Activated CD4-positive, alpha-beta T cell treated with anti-CD3 and anti-CD28 coated beads for 36 hours (primary cell): Measurements from ENCODE around the gene TNF. TPM values are rescaled to one million over a fixed set of nuclear protein-coding genes. Genes with fewer than 3 reads are reported as not detected.
"Not testable (repeated sequence)": the region's sequence is repeated elsewhere in the genome, so short reads cannot be mapped to it uniquely, and the experiment has no call there.

ENCODE experiments used
- ATAC-seq: fragments of 200-7000 bp; cut with Tn5 transposase; one replicate; pipeline ENCODE4 v1.10.0; 2021; ENCODE audit warnings: mild to moderate bottlenecking, moderate library complexity
- CTCF ChIA-PET: fragments of 350-600 bp; sonication (Branson Sonifier 250); formaldehyde crosslinking; loops from one replicate; lab custom pipeline; 2021; ENCODE audit warnings: antibody characterized with exemption; lab: Charles Lee
- POLR2A ChIA-PET: fragments of 350-600 bp; sonication (Branson Sonifier 250); formaldehyde crosslinking; loops from one replicate; lab custom pipeline; 2021; ENCODE audit warnings: antibody characterized with exemption, inconsistent platforms; lab: Charles Lee
- DNase-seq: peaks from one replicate; pipeline ENCODE4 v3.0.0-alpha.2; 2020
- H3K27ac Mint-ChIP-seq: one replicate; pipeline ENCODE4 v1.8.0; 2021; ENCODE audit warnings: mixed read lengths
- H3K27me3 Mint-ChIP-seq: one replicate; pipeline ENCODE4 v1.8.0; 2021; ENCODE audit warnings: mixed read lengths
- H3K36me3 Mint-ChIP-seq: one replicate; pipeline ENCODE4 v1.8.0; 2021; ENCODE audit warnings: low read depth, mixed read lengths
- H3K4me1 Mint-ChIP-seq: one replicate; pipeline ENCODE4 v1.8.0; 2021; ENCODE audit warnings: mixed read lengths
- H3K4me3 Mint-ChIP-seq: one replicate; pipeline ENCODE4 v1.8.0; 2021; ENCODE audit warnings: mild to moderate bottlenecking, moderate library complexity, mixed read lengths
- H3K9me3 Mint-ChIP-seq: one replicate; pipeline ENCODE4 v1.8.0; 2021; ENCODE audit warnings: low read depth, mixed read lengths
- intact Hi-C, 2 experiments: fragments of 100-400 bp; cut with DNase I in 1 of 2; cut with micrococcal nuclease in 1 of 2; formaldehyde crosslinking; loops; one replicate each; pipeline versions ENCODE4 v1.14.2 to v1.15.1; 2022 to 2024; cut with DNase I, micrococcal nuclease
- total RNA-seq, 2 experiments: library from RNA; stranded (reverse); gene quantifications; one replicate each; pipeline ENCODE4 v1.2.3, GENCODE V29; 2021

Gene TNF
- total RNA-seq, 2 experiments from 2014 or later = 82.3 to 93.3 TPM

GRCh38 chr6:31544676-31545075 is 30.7 kb upstream of the TNF start:
- ChIA-PET POLR2A (no interaction called here), CTCF (interaction anchor here (1.5 to 15.4 kb wide), 3 partner anchors 26 to 56 kb away, joined by 3 to 658 read pairs (median 13); partner anchors contain the start of genes LST1, LTA and NCR3)
- no peak for ATAC-seq
- H3K4me1 Mint-ChIP-seq = peaks cover 49% of the 10 kb centered on the region
- peaks cover 41% of the 10 kb centered on the region for H3K36me3 Mint-ChIP-seq
- H3K27ac Mint-ChIP-seq = no peak overlapping the region
- H3K4me3 Mint-ChIP-seq = no peak overlapping the region
- no peak for DNase-seq
- H3K27me3 Mint-ChIP-seq = no peaks in the 10 kb centered on the region
- intact Hi-C loops = loop anchor here (5.0 to 10.0 kb wide), 7 partner anchors 142 to 930 kb away; partner anchors contain the start of genes AGPAT1 (in 1 of the 2), ATF6B (in 1 of the 2), MICA (in 1 of the 2) and MRPS18B (in 1 of the 2)
- no peaks in the 10 kb centered on the region for H3K9me3 Mint-ChIP-seq

- Mint-ChIP-seq H3K9me3 (no peaks in the 10 kb centered on the region), H3K27ac (no peak overlapping the region), H3K36me3 (peaks cover 37% of the 10 kb centered on the region), H3K27me3 (no peaks in the 10 kb centered on the region), H3K4me3 (no peak overlapping the region), H3K4me1 (peaks cover 45% of the 10 kb centered on the region)
- CTCF ChIA-PET = interaction anchor here (3.5 to 15.4 kb wide), 3 partner anchors 26 to 55 kb away, joined by 13 to 658 read pairs (median 278); partner anchors contain the start of genes LST1, LTA, LTB and NCR3
- ATAC-seq (no peak), DNase-seq (no peak)
- POLR2A ChIA-PET = interaction anchor here (1.3 to 1.7 kb wide), 2 partner anchors 30 to 119 kb away, joined by 3 to 6 read pairs; partner anchors contain the start of genes GPANK1 and TNF
- intact Hi-C loops = loop anchor here (5.0 to 10.0 kb wide), 3 partner anchors 287 to 930 kb away; partner anchors contain the start of genes ATF6B (in 1 of the 2), MRPS18B (in 1 of the 2) and PPP1R10 (in 1 of the 2)
Measured at GRCh38 chr6:31545291-31545690, 30.1 kb upstream of the TNF start.

GRCh38 chr6:31546339-31546957 is 28.9 kb upstream of the TNF start, which contains the start of gene ATP6V1G2:
TSS of gene ATP6V1G2 (minus strand) at chr6:31546608. CDS start at chr6:31546559, 49 bp downstream.
- peaks cover 32% of the 10 kb centered on the region for H3K36me3 Mint-ChIP-seq
- no peaks in the 10 kb centered on the region for H3K27me3 Mint-ChIP-seq
- DNase-seq (peak; percentile 95), ATAC-seq (peak; percentile 76)
- peak within 1 kb of the TSS; percentile 97 for H3K27ac Mint-ChIP-seq
- H3K4me1 Mint-ChIP-seq = peaks cover 48% of the 10 kb centered on the region
- ChIA-PET POLR2A (interaction anchor here (0.5 to 2.3 kb wide), 10 partner anchors 29 to 1307 kb away, joined by 3 to 12 read pairs (median 4); partner anchors contain the start of genes GPANK1, NCR3, TAP1 and TNF), CTCF (interaction anchor here (0.6 to 15.4 kb wide), 13 partner anchors 22 to 517 kb away, joined by 3 to 658 read pairs (median 4); partner anchors contain the start of genes AIF1, C6orf47, LST1 and LTA)
- intact Hi-C loops = loop anchor here (1.0 to 10.0 kb wide), 10 partner anchors 34 to 932 kb away; partner anchors contain the start of genes ATF6B (in 1 of the 2), EHMT2 (in 1 of the 2), MRPS18B (in 1 of the 2) and PPP1R10 (in 1 of the 2)
- H3K4me3 Mint-ChIP-seq = peak within 1 kb of the TSS; percentile 89
- no peaks in the 10 kb centered on the region for H3K9me3 Mint-ChIP-seq

GRCh38 chr6:31546958-31547726 is 28.2 kb upstream of the TNF start, which contains the start of gene NFKBIL1:
TSS of gene NFKBIL1 (plus strand) at chr6:31547608. CDS start at chr6:31547695, 87 bp downstream.
- ChIA-PET POLR2A (interaction anchor here (0.5 to 2.3 kb wide), 10 partner anchors 11 to 1306 kb away, joined by 3 to 12 read pairs (median 6); partner anchors contain the start of genes GPANK1, NCR3, TAP1 and TNF), CTCF (interaction anchor here (0.7 to 15.4 kb wide), 15 partner anchors 11 to 518 kb away, joined by 3 to 658 read pairs (median 5); partner anchors contain the start of genes CLIC1, LST1, LTA and LTB)
- DNase-seq (peak; percentile 95), ATAC-seq (peak; percentile 77)
- peak within 1 kb of the TSS; percentile 97 for H3K27ac Mint-ChIP-seq
- H3K27me3 Mint-ChIP-seq = no peaks in the 10 kb centered on the region
- H3K36me3 Mint-ChIP-seq = peaks cover 29% of the 10 kb centered on the region
- intact Hi-C loops = loop anchor here (1.0 to 10.0 kb wide), 18 partner anchors 25 to 932 kb away; partner anchors contain the start of genes PRRC2A (in 2 of the 2), ABHD16A (in 1 of the 2), ATF6B (in 1 of the 2) and BAG6 (in 1 of the 2)
- H3K4me1 Mint-ChIP-seq = peaks cover 51% of the 10 kb centered on the region
- H3K4me3 Mint-ChIP-seq = peak within 1 kb of the TSS; percentile 89
- no peaks in the 10 kb centered on the region for H3K9me3 Mint-ChIP-seq

GRCh38 chr6:31547727-31548543 is 27.4 kb upstream of the TNF start:
- ChIA-PET CTCF (interaction anchor here (0.6 to 15.4 kb wide), 14 partner anchors 8 to 190 kb away, joined by 3 to 658 read pairs (median 4); partner anchors contain the start of genes CLIC1, LST1, LTA and LTB), POLR2A (interaction anchor here (0.6 to 2.3 kb wide), 9 partner anchors 11 to 259 kb away, joined by 3 to 12 read pairs (median 6); partner anchors contain the start of genes NCR3 and TNF)
- Mint-ChIP-seq H3K4me1 (peaks cover 49% of the 10 kb centered on the region), H3K27ac (peak overlapping the region; percentile 97), H3K4me3 (peak overlapping the region; percentile 89), H3K36me3 (peaks cover 28% of the 10 kb centered on the region), H3K9me3 (no peaks in the 10 kb centered on the region), H3K27me3 (no peaks in the 10 kb centered on the region)
- intact Hi-C loops = loop anchor here (1.0 to 10.0 kb wide), 17 partner anchors 24 to 933 kb away; partner anchors contain the start of genes PRRC2A (in 2 of the 2), ABHD16A (in 1 of the 2), ATF6B (in 1 of the 2) and BAG6 (in 1 of the 2)
- DNase-seq = no peak
- no peak for ATAC-seq

- H3K4me3 Mint-ChIP-seq = peak overlapping the region; percentile 89
- ATAC-seq = no peak
- H3K36me3 Mint-ChIP-seq = peaks cover 27% of the 10 kb centered on the region
- peaks cover 46% of the 10 kb centered on the region for H3K4me1 Mint-ChIP-seq
- CTCF ChIA-PET = interaction anchor here (0.6 to 15.4 kb wide), 9 partner anchors 8 to 190 kb away, joined by 3 to 658 read pairs (median 5); partner anchors contain the start of genes CLIC1, LST1, LTB and NCR3
- no peak for DNase-seq
- peak overlapping the region; percentile 97 for H3K27ac Mint-ChIP-seq
- POLR2A ChIA-PET = interaction anchor here (0.6 to 2.3 kb wide), 5 partner anchors 10 to 44 kb away, joined by 3 to 10 read pairs (median 6); partner anchors contain the start of genes NCR3 and TNF
- H3K9me3 Mint-ChIP-seq = no peaks in the 10 kb centered on the region
- intact Hi-C loops = loop anchor here (5.0 to 10.0 kb wide), 3 partner anchors 284 to 934 kb away; partner anchors contain the start of genes ATF6B (in 1 of the 2), MRPS18B (in 1 of the 2) and PPP1R10 (in 1 of the 2)
- H3K27me3 Mint-ChIP-seq = no peaks in the 10 kb centered on the region
Measured at GRCh38 chr6:31548544-31548873, 26.9 kb upstream of the TNF start.

GRCh38 chr6:31551371-31551770 is 24.0 kb upstream of the TNF start:
- peaks cover 32% of the 10 kb centered on the region for H3K36me3 Mint-ChIP-seq
- peak; percentile 81 for DNase-seq
- H3K4me1 Mint-ChIP-seq = peaks cover 51% of the 10 kb centered on the region
- ATAC-seq, H3K4me3 Mint-ChIP-seq, H3K27me3 Mint-ChIP-seq, H3K9me3 Mint-ChIP-seq: not testable (repeated sequence)
- CTCF ChIA-PET = interaction anchor here (0.6 to 15.4 kb wide), 18 partner anchors 8 to 282 kb away, joined by 3 to 658 read pairs (median 4); partner anchors contain the start of genes DDX39B, LST1, LTB and NCR3
- intact Hi-C loops = loop anchor here (1.0 kb wide), 1 partner anchor 47 kb away; no protein-coding TSS in a partner anchor
- H3K27ac Mint-ChIP-seq = peak overlapping the region; percentile 42
- POLR2A ChIA-PET = interaction anchor here (0.7 to 4.0 kb wide), 6 partner anchors 8 to 46 kb away, joined by 3 to 29 read pairs (median 4); partner anchors contain the start of genes NCR3 and TNF

- Mint-ChIP-seq H3K27me3 (no peaks in the 10 kb centered on the region), H3K4me1 (peaks cover 67% of the 10 kb centered on the region), H3K9me3 (no peaks in the 10 kb centered on the region), H3K36me3 (peaks cover 35% of the 10 kb centered on the region), H3K27ac (no peak overlapping the region), H3K4me3 (no peak overlapping the region)
- no peak for DNase-seq
- ATAC-seq = no peak
- ChIA-PET POLR2A (interaction anchor here (0.6 kb wide), 1 partner anchor 18 kb away, joined by 3 read pairs; no protein-coding TSS in a partner anchor), CTCF (interaction anchor here (0.9 to 7.2 kb wide), 3 partner anchors 19 to 40 kb away, joined by 4 to 101 read pairs (median 50); partner anchors contain the start of genes LTB, NCR3 and TNF)
- intact Hi-C loops = no loop called here
Measured at GRCh38 chr6:31556307-31556706, 19.1 kb upstream of the TNF start.
